Measurements from ENCODE around the gene GSG1L.

DNA sequence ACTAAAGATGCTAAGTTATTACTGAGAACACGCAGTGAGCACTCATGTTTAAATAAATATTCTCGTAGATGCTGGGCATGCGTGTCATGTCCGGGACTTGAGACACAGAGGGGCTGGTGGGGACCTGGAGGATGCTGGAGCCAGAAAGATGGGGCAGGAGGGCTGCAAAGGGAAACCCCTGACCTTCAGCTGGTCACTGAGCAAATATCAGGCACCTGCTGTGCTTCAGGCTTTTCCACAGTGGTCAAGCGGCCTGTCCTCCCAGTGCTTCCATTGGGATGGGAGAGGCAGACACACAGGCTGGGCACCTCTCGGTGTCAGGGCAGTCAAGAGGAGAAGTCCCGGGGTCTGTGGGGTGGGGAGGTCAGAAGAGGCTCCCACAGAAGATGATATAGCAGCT lies 211.4 kb downstream of the GSG1L start:
- TF ChIP-seq, protein P1, sequence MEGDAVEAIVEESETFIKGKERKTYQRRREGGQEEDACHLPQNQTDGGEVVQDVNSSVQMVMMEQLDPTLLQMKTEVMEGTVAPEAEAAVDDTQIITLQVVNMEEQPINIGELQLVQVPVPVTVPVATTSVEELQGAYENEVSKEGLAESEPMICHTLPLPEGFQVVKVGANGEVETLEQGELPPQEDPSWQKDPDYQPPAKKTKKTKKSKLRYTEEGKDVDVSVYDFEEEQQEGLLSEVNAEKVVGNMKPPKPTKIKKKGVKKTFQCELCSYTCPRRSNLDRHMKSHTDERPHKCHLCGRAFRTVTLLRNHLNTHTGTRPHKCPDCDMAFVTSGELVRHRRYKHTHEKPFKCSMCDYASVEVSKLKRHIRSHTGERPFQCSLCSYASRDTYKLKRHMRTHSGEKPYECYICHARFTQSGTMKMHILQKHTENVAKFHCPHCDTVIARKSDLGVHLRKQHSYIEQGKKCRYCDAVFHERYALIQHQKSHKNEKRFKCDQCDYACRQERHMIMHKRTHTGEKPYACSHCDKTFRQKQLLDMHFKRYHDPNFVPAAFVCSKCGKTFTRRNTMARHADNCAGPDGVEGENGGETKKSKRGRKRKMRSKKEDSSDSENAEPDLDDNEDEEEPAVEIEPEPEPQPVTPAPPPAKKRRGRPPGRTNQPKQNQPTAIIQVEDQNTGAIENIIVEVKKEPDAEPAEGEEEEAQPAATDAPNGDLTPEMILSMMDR (IDR thresholded peaks at IDR 0.05), result no peak
- TF ChIP-seq POLR2A (IDR thresholded peaks at IDR 0.05), result no peak
